HEK293 (cell line): ENCODE results near the gene STC2.

Experiments
- CTCF ChIA-PET: fragments of 350-600 bp; formaldehyde crosslinking; extraction: SDS; loops from one replicate; lab custom pipeline; 2021; ENCODE audit warnings: antibody characterized with exemption; lab: Yijun Ruan, JAX
- POLR2A ChIA-PET: fragments of 300-600 bp; formaldehyde crosslinking; extraction: SDS; loops from one replicate; lab custom pipeline; 2020; ENCODE audit warnings: antibody characterized with exemption, inconsistent platforms; lab: Yijun Ruan, JAX
- H3K27ac ChIP-seq: fragments of 200-500 bp; sonication (Bioruptor generic); 2 replicates; pipeline ENCODE4 v1.5.1; 2014; ENCODE audit warnings: low read depth, low read length, control low read depth, inconsistent platforms; ENCODE audit errors: extremely low read depth
- H3K36me3 ChIP-seq, 2 experiments: fragments of 200-500 bp in 1 of 2; sonication (Bioruptor generic) in 1 of 2; 1 replicate in 1 of 2; 2 replicates in 1 of 2; pipeline ENCODE4 v1.5.1; 2014 to 2017; ENCODE audit warnings: inconsistent platforms in 2 of 2, low read length in 2 of 2; ENCODE audit not compliant: control insufficient read depth in 2 of 2, insufficient read depth in 1 of 2
- H3K4me1 ChIP-seq: fragments of 200-500 bp; sonication (Bioruptor generic); 2 replicates; pipeline ENCODE4 v1.5.1; 2014; ENCODE audit warnings: mild to moderate bottlenecking, low read length, inconsistent platforms; ENCODE audit not compliant: control insufficient read depth, insufficient read depth
- H3K4me3 ChIP-seq: 2 replicates; pipeline ENCODE4 v1.5.1; 2011; ENCODE audit warnings: low read depth, mild to moderate bottlenecking, control low read depth, low read length, moderate library complexity
- H3K9me3 ChIP-seq: fragments of 200-500 bp; sonication (Bioruptor generic); 2 replicates; pipeline ENCODE4 v1.5.1; 2014; ENCODE audit warnings: low read depth, low read length, inconsistent platforms; ENCODE audit not compliant: control insufficient read depth, insufficient read depth
- GLIS2 ChIP-seq: fragments of 450-650 bp; formaldehyde crosslinking; IDR thresholded peaks from 2 replicates; pipeline ENCODE4 v1.5.1; 2016; ENCODE audit warnings: missing biosample characterization, missing genetic modification characterization
- REPIN1 ChIP-seq: fragments of 450-650 bp; formaldehyde crosslinking; IDR thresholded peaks from 2 replicates; pipeline ENCODE4 v1.5.1; 2017; ENCODE audit warnings: missing biosample characterization, missing genetic modification characterization, low read depth
- ZBTB20 ChIP-seq: fragments of 450-650 bp; formaldehyde crosslinking; IDR thresholded peaks from 2 replicates; pipeline ENCODE4 v1.5.1; 2016; ENCODE audit warnings: missing biosample characterization, missing genetic modification characterization
- ZNF19 ChIP-seq: fragments of 450-650 bp; formaldehyde crosslinking; IDR thresholded peaks from 2 replicates; pipeline ENCODE4; 2016; ENCODE audit warnings: missing biosample characterization, missing genetic modification characterization, low read depth
- ZNF221 ChIP-seq: fragments of 450-650 bp; formaldehyde crosslinking; IDR thresholded peaks from 2 replicates; pipeline ENCODE4 v1.5.1; 2017; ENCODE audit warnings: missing biosample characterization, missing genetic modification characterization, borderline replicate concordance
- ZNF335 ChIP-seq: fragments of 450-650 bp; formaldehyde crosslinking; conservative IDR thresholded peaks from 2 replicates; pipeline ENCODE4 v1.5.1; 2016; ENCODE audit warnings: missing biosample characterization, missing genetic modification characterization
- ZNF366 ChIP-seq: fragments of 450-650 bp; formaldehyde crosslinking; conservative IDR thresholded peaks from 2 replicates; pipeline ENCODE4 v1.5.1; 2016; ENCODE audit warnings: missing biosample characterization, missing genetic modification characterization
- ZNF426 ChIP-seq: fragments of 450-650 bp; formaldehyde crosslinking; IDR thresholded peaks from 2 replicates; pipeline ENCODE4 v1.5.1; 2017; ENCODE audit warnings: missing biosample characterization, missing genetic modification characterization, mild to moderate bottlenecking, inconsistent platforms, moderate library complexity
- ZNF510 ChIP-seq: fragments of 450-650 bp; formaldehyde crosslinking; IDR thresholded peaks from 2 replicates; pipeline ENCODE4 v1.5.1; 2018; ENCODE audit warnings: mild to moderate bottlenecking, missing genetic modification characterization, missing biosample characterization; ENCODE audit not compliant: insufficient replicate concordance
- ZNF571 ChIP-seq: fragments of 450-650 bp; formaldehyde crosslinking; IDR thresholded peaks from 2 replicates; pipeline ENCODE4 v1.5.0; 2017; ENCODE audit warnings: missing biosample characterization, missing genetic modification characterization
- ZNF623 ChIP-seq: fragments of 450-650 bp; formaldehyde crosslinking; IDR thresholded peaks from 2 replicates; pipeline ENCODE4 v1.5.1; 2016; ENCODE audit warnings: missing biosample characterization, missing genetic modification characterization
- ZNF654 ChIP-seq: fragments of 450-650 bp; formaldehyde crosslinking; IDR thresholded peaks from 2 replicates; pipeline ENCODE4 v1.5.1; 2016; ENCODE audit warnings: low read depth, missing biosample characterization, missing genetic modification characterization
- ZNF670 ChIP-seq: fragments of 450-650 bp; formaldehyde crosslinking; IDR thresholded peaks from 2 replicates; pipeline ENCODE4 v1.5.1; 2016; ENCODE audit warnings: missing biosample characterization, missing genetic modification characterization, low read depth
- ZNF768 ChIP-seq: fragments of 450-650 bp; formaldehyde crosslinking; IDR thresholded peaks from 2 replicates; pipeline ENCODE4 v1.5.1; 2018; ENCODE audit warnings: missing biosample characterization, mild to moderate bottlenecking, missing genetic modification characterization
- TF ChIP-seq, protein P1 (sequence below): fragments of 450-650 bp; formaldehyde crosslinking; IDR thresholded peaks from 2 replicates; pipeline ENCODE4 v1.5.1; 2016; ENCODE audit warnings: missing biosample characterization, missing genetic modification characterization
- TF ChIP-seq, protein P2 (sequence below): fragments of 450-650 bp; formaldehyde crosslinking; IDR thresholded peaks from 2 replicates; pipeline ENCODE4 v1.5.1; 2016; ENCODE audit warnings: missing biosample characterization, missing genetic modification characterization
- TF ChIP-seq, protein P3 (sequence below): fragments of 450-650 bp; formaldehyde crosslinking; IDR thresholded peaks from 2 replicates; pipeline ENCODE4 v1.5.1; 2016; ENCODE audit warnings: missing biosample characterization, missing genetic modification characterization, low read depth

Gene STC2

DNA sequence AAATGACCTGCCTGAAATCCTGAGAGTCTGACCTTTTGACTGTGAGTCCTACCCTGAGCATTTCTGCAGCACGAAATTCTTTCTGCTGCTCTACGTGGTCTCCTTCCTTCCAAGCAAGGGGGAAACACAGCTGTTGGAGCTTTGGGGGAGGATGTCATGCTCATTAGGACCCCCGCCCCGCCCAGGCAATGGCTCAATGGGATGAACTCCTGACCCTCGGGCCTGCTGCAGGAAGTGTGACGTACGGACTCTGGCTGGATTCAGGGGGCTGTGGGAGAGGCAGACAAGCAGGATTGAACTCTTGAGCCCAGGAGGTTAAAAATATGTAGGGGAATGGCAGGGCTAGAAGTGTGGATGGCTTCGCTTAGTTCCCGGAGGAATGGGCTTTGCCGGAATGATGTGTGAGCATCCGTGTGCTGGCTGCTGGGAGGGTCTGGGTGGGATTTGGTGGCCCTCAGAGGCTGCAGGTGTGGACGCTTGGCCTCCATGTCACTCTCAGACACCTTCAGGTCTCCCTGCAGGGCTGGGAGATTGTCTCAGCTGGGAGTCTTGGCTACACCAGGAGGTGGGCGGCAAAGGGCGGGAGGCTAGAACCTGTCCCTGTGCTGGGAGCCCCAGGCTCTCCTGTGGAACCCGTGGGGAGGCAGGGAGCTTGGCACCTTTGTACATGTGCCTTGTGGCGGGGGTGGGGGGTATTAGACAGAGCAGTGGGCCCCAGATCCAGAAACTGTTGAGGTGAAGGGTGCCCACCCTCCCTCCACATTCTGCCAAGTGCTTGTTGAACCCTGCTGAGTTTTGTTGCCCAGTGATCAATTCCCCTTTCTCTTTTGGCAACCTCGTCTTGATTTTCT lies 26.3 kb downstream of the STC2 start (continued):
- TF ChIP-seq ZBTB20 (tag by site-specific recombination), result no peak
- TF ChIP-seq REPIN1 (tag by site-specific recombination), result no peak
- TF ChIP-seq, protein P1, sequence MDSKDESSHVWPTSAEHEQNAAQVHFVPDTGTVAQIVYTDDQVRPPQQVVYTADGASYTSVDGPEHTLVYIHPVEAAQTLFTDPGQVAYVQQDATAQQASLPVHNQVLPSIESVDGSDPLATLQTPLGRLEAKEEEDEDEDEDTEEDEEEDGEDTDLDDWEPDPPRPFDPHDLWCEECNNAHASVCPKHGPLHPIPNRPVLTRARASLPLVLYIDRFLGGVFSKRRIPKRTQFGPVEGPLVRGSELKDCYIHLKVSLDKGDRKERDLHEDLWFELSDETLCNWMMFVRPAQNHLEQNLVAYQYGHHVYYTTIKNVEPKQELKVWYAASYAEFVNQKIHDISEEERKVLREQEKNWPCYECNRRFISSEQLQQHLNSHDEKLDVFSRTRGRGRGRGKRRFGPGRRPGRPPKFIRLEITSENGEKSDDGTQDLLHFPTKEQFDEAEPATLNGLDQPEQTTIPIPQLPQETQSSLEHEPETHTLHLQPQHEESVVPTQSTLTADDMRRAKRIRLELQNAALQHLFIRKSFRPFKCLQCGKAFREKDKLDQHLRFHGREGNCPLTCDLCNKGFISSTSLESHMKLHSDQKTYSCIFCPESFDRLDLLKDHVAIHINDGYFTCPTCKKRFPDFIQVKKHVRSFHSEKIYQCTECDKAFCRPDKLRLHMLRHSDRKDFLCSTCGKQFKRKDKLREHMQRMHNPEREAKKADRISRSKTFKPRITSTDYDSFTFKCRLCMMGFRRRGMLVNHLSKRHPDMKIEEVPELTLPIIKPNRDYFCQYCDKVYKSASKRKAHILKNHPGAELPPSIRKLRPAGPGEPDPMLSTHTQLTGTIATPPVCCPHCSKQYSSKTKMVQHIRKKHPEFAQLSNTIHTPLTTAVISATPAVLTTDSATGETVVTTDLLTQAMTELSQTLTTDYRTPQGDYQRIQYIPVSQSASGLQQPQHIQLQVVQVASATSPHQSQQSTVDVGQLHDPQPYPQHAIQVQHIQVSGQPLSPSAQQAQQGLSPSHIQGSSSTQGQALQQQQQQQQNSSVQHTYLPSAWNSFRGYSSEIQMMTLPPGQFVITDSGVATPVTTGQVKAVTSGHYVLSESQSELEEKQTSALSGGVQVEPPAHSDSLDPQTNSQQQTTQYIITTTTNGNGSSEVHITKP (tag by site-specific recombination), result peak; percentile 91
- TF ChIP-seq, protein P2, sequence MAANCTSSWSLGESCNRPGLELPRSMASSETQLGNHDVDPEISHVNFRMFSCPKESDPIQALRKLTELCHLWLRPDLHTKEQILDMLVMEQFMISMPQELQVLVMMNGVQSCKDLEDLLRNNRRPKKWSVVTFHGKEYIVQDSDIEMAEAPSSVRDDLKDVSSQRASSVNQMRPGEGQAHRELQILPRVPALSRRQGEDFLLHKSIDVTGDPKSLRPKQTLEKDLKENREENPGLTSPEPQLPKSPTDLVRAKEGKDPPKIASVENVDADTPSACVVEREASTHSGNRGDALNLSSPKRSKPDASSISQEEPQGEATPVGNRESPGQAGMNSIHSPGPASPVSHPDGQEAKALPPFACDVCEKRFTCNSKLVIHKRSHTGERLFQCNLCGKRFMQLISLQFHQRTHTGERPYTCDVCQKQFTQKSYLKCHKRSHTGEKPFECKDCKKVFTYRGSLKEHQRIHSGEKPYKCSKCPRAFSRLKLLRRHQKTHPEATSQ (tag by site-specific recombination), result no peak
- TF ChIP-seq ZNF623 (tag by site-specific recombination), result no peak
- TF ChIP-seq ZNF768 (tag by site-specific recombination), result no peak

DNA sequence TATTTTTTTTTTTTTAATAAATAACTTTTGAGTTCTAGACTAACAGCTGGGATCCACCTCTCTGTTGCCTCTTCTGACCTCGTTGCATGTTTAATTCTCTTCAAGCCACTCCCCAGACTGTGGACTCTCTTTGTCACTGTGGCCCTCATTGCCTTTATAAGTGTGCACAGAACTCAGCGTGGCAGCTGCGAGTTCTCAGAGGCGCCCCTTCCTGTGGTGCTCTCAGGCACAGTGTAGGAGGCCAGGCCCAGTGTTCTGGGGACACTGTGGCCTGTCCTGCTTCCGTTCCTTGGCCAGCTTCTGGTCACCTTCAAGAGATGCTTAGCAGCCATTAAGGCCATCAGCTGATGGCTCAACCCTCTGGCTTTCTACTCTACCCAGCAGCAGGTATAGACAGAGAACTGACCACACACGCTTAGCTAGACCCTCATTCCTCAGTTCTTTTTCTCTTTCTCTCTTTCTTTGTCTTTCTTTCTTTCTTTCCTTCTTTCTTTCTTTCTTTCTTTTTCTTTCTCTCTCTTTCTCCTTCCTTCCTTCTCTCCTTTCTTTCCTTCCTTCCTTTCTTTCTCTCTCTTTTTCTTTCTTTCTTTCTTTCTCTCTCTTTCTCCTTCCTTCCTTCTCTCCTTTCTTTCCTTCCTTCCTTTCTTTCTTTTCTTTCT lies 27.7 kb downstream of the STC2 start:
- peaks cover 13% of the 10 kb centered on the region for H3K4me1 ChIP-seq
- H3K9me3 ChIP-seq, result no peaks in the 10 kb centered on the region
- ChIA-PET CTCF (interaction anchor here (9.9 kb wide), 1 partner anchor 31 kb away, joined by 212 read pairs; the partner anchor contains the start of gene STC2), POLR2A (no interaction called here)
- H3K36me3 ChIP-seq, result no peaks in the 10 kb centered on the region
- no peak overlapping the region for H3K27ac ChIP-seq
- TF ChIP-seq ZNF366 (tag by site-specific recombination) (peak; percentile 85), GLIS2 (no peak)
- H3K4me3 ChIP-seq, result no peak overlapping the region

DNA sequence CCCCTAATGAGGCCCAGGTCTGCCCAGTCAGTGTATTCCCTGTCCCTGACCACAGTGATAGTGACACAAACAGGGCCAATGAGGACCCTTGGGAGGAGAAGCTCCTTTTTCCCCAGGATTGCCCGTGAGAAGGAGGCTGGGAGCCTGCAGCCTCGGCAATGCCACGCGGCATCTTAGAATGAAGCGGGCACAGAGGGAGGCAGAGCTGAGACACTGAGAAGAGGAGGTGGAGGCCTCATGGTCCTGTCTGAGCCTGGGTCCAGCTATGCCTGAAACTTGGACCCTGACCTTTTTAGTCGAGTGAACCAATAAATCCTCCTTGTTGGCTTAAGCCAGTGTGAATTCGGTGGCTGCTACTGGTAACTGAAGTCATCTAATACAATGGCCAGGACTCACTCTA lies 28.4 kb downstream of the STC2 start:
- ChIA-PET POLR2A (interaction anchor here (0.9 kb wide), 1 partner anchor 29 kb away, joined by 3 read pairs; the partner anchor contains the start of gene STC2), CTCF (interaction anchor here (0.8 to 9.9 kb wide), 2 partner anchors 31 to 583 kb away, joined by 3 to 212 read pairs; partner anchors contain the start of gene STC2)
- peak; percentile 46 for TF ChIP-seq ZNF335 (tag by site-specific recombination)
- no peak for TF ChIP-seq ZNF654 (tag by site-specific recombination)
- no peak overlapping the region for H3K27ac ChIP-seq
- no peak overlapping the region for H3K4me3 ChIP-seq
- H3K36me3 ChIP-seq, result no peaks in the 10 kb centered on the region
- H3K4me1 ChIP-seq, result peaks cover 13% of the 10 kb centered on the region
- H3K9me3 ChIP-seq, result no peaks in the 10 kb centered on the region

DNA sequence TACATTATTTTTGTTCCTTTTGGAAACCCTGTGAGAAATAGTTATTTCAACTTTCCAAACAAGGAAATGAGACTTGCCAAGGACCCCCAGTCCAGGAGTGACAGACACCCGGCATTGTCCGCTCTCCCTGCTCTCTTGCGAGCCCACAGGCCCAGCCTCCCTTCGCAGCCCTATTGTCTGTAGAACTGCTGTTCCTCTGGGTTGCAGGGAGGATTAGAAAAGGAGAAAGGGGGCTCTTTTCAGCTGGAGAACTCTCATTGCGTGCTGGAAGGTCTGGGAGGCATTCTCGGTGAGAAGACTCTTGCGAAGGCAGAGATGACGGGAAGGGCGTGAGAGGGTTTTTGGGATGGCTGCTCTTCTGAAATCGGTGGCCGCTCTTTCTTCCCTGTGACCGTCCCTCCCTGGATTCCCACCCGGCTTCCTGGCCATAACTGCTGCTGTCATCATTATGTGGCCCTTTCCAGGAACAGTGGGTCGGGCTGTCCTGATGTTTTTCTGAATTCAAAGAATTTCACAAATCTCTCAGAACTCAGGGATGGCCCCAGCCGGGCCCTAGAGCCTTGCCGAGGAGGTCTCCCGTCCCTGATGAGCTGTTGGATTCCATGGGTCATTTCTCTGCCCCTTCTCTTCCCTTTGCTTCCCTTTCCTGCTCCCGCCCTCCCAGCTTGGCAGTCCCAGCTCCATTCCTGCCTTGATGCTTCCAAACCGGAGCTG lies 29.8 kb downstream of the STC2 start:
- ChIA-PET POLR2A (interaction anchor here (6.7 kb wide), 1 partner anchor 31 kb away, joined by 60 read pairs; the partner anchor contains the start of gene STC2), CTCF (interaction anchor here (9.9 kb wide), 1 partner anchor 33 kb away, joined by 212 read pairs; the partner anchor contains the start of gene STC2)
- Histone ChIP-seq H3K27ac (no peak overlapping the region), H3K4me3 (no peak overlapping the region), H3K9me3 (no peaks in the 10 kb centered on the region), H3K36me3 (no peaks in the 10 kb centered on the region), H3K4me1 (peaks cover 14% of the 10 kb centered on the region)
- no peak for TF ChIP-seq ZNF426 (tag by site-specific recombination)
- no peak for TF ChIP-seq ZNF670 (tag by site-specific recombination)
- TF ChIP-seq, protein P3, sequence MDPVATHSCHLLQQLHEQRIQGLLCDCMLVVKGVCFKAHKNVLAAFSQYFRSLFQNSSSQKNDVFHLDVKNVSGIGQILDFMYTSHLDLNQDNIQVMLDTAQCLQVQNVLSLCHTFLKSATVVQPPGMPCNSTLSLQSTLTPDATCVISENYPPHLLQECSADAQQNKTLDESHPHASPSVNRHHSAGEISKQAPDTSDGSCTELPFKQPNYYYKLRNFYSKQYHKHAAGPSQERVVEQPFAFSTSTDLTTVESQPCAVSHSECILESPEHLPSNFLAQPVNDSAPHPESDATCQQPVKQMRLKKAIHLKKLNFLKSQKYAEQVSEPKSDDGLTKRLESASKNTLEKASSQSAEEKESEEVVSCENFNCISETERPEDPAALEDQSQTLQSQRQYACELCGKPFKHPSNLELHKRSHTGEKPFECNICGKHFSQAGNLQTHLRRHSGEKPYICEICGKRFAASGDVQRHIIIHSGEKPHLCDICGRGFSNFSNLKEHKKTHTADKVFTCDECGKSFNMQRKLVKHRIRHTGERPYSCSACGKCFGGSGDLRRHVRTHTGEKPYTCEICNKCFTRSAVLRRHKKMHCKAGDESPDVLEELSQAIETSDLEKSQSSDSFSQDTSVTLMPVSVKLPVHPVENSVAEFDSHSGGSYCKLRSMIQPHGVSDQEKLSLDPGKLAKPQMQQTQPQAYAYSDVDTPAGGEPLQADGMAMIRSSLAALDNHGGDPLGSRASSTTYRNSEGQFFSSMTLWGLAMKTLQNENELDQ (tag by site-specific recombination), result no peak
- TF ChIP-seq ZNF221 (tag by site-specific recombination), result no peak
- TF ChIP-seq ZNF510 (tag by site-specific recombination), result no peak
- no peak for TF ChIP-seq ZNF19 (tag by site-specific recombination)
- no peak for TF ChIP-seq ZNF571 (tag by site-specific recombination)
